ENCODE data around the gene VSIG10L2.
"Not testable (repeated sequence)": the region's sequence is repeated elsewhere in the genome, so short reads cannot be mapped to it uniquely, and the experiment has no call there.

VSIG10L2 gene

DNA sequence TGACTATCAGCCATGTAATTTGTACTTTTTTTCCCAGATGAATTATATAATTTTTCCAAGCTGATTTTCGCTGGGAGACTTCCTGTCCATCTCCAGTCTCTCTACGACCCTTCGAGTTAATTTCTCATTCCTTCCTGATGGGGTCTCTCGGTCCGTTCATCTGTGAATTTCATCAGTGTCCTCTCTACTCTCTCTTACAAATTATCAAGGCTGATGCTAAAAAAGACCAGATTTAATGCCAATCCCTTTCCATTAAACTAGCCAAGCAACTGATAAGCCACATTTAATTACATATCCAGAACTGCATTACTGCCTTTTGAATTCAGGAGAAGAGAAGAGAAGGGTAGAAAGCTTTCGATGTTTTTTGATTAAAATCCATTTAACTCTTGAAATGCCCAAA lies 25.8 kb downstream of the VSIG10L2 start:
- no peak for DNase-seq

- DNase-seq: no peak
These were observed 28.4 kb downstream of the VSIG10L2 start for GRCh38 chr11:125974284-125974683.

DNA sequence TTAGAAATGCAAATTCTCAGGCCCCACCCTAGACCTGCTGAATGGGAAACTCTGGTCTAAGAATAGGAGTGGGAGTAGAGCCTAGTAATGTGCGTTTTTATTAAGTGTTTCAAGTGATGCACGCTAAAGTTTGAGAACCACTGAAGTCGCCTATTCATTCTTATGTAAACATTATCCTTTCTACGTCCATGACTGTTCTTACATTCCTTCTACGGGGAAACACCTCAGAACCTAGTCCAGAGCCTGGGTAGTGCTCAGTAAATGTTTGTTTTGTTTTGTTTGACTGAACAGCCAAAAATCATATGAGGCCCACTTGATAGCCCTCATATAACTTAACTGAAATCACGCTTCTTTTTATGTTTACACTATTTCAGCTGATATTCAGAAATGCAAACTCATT lies 29.8 kb downstream of the VSIG10L2 start:
- DNase-seq: no peak

DNA sequence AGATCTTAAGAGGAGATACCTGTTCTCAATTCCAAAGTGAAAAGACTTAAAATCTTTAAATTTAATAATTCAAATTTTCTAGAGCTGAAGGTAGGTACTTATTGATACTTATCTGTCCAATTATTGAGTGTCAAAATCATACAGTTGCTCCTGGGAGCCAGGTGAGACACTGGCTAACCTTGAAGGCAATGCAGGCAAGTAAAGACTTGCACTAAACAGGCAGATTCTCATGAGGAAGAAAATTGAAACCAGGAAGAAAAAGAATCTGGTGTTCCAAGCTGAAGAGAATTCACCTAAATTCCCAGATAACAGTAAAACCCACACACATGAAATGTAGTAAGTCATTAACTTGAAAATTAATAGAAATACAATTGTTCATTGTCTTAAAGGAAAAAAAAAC lies 30.3 kb downstream of the VSIG10L2 start:
- no peak for DNase-seq

- no peak for DNase-seq
These were observed 31.5 kb downstream of the VSIG10L2 start for GRCh38 chr11:125977333-125977732.

- no peak for DNase-seq
These were observed 32.4 kb downstream of the VSIG10L2 start for GRCh38 chr11:125978181-125978716.

DNA sequence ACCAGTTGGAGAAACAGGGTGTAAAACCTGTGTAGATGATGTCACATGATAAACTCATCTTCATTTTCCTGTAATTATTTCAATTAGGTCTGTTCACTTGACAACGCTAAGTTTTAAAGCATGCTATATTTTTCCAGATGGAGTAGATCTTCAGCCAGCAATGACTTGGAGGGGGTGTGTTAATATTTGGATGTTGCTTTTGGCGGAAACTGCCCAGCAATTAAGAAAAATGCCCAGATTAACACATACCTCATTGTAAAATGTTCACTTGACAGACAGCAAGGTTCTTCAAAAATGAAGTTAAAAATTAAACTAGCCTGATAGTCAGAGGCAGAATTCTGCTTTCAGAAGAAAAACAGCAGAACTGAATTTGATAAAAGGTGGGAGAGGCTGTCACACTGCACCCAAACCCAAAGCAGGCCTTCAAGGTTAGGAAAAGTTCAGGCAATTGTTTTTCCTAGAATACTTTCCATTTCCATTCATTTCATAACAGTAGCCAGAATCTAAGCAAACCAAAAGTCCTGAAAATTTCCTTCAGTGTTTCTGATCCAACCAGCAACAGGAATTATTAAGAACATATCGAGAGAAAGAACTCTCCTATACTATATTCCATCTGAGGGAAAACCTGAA lies 33.0 kb downstream of the VSIG10L2 start:
- DNase-seq: no peak

DNA sequence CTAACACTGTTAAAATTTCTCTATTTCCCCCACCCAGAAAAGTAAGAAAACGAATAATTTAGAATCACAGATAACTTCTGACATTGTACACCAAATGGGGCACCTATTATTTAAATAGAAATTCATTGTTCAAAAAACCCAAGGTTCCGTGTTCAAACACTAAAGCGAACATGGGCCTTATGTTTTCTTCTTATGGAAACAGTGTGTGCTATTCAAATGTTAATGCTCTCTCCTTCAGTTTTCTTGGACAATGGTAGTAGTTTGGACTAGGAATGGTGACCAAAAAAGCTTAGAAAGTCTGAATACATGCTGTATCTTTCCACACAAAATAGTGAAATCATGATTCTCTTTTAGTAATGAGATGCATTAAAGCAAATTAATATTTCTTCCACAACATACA lies 33.7 kb downstream of the VSIG10L2 start:
- no peak for DNase-seq

- DNase-seq: no peak
These were observed 34.6 kb downstream of the VSIG10L2 start for GRCh38 chr11:125980436-125980835.

- DNase-seq: no peak
These were observed 36.5 kb downstream of the VSIG10L2 start for GRCh38 chr11:125982348-125982730.

DNA sequence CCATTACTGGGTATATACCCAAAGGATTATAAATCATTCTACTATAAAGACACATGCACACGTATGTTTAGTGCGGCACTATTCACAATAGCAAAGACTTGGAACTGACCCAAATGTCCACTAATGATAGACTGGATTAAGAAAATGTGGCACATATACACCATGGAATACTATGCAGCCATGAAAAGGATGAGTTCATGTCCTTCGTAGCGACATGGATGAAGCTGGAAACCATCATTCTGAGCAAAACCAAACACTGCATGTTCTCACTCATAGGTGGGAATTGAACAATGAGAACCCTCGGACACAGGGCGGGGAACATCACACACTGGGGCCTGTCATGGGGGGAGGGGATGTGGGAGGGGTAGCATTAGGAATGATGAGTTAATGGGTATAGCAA lies 40.1 kb downstream of the VSIG10L2 start:
- DNase-seq: not testable (repeated sequence)

GRCh38 chr11:125987066-125987641 lies 41.3 kb downstream of the VSIG10L2 start:
- DNase-seq: no peak

DNA sequence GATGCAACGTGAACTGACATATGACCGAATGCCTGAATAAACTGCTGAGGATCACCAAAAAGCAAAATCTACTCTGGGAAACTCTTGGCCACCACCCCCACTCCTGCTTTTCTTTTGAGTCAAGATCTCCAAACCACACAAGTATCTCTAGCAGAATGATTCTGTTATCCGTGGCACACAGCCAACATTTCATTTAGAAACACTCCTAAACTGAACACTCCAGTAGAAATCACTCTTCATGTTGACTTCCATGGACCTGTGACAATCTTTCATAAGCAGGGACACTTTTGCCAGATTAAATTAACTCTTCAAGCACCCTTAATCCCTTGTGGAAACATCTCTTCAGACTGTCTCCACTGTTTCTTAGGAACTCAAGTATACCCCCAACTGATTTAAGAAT lies 44.4 kb downstream of the VSIG10L2 start:
- DNase-seq: no peak

GRCh38 chr11:125992893-125993292 lies 47.0 kb downstream of the VSIG10L2 start:
- no peak for DNase-seq

GRCh38 chr11:125994509-125994908 lies 48.7 kb downstream of the VSIG10L2 start:
- no peak for DNase-seq

GRCh38 chr11:125995313-125995712 lies 49.5 kb downstream of the VSIG10L2 start:
- DNase-seq: no peak

DNA sequence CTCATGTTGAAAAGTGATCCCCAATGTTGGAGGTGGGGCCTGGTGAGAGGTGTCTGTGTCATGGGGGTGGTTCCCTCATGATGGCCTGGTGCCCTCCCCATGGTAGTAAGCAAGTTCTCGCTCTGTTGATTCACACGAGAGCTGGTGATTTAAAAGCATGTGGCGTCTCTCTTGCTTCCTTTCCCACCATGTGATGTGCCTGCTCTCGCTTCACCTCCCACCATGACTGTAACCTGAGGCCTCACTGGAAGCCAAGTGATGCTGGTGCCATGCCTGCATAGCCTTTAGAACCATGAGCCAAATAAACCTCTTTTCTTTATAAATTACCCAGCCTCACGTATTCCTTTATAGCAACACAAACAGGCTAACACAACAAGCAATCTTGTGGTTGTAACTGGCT lies 52.4 kb downstream of the VSIG10L2 start:
- no peak for DNase-seq

GRCh38 chr11:125999234-125999880 lies 53.5 kb downstream of the VSIG10L2 start:
- DNase-seq: no peak

GRCh38 chr11:126002181-126002580 lies 56.3 kb downstream of the VSIG10L2 start:
- DNase-seq: no peak

All from T1000 (cell line).